Measurements from ENCODE around the gene FBXW10B.
"Not testable (repeated sequence)": the region's sequence is repeated elsewhere in the genome, so short reads cannot be mapped to it uniquely, and the experiment has no call there.

GRCh38 chr17:15645099-15645941, 25.8 kb upstream of the FBXW10B start:
- not testable (repeated sequence) for TF ChIP-seq CTCF (conservative IDR thresholded peaks at IDR 0.05; ENCODE audit: low read depth, low read length); EZH2 (IDR thresholded peaks at IDR 0.05; ENCODE audit: borderline replicate concordance, low read depth, low read length, poor library complexity, severe bottlenecking)
